Uterus (tissue), 4 donors: Measurements from ENCODE around the gene GTF2F1. TPM values are rescaled to one million over a fixed set of nuclear protein-coding genes. Genes with fewer than 3 reads are reported as not detected.
A peak's percentile ranks its signal among the peaks of the same experiment; 100 is the strongest.

Experiments
- DNase-seq, 2 donors: peaks; one replicate each; pipeline ENCODE4 v3.0.0-alpha.2; 2019 to 2020
- H3K27ac ChIP-seq, 2 donors: fragments of 200-600 bp; sonication (generic); 1 replicate in 1 of 2; 2 replicates in 1 of 2; pipeline ENCODE4 v1.5.1; 2016 to 2018
- H3K27me3 ChIP-seq, 2 donors: fragments of 200-600 bp; sonication (generic); one replicate each; pipeline ENCODE4 v1.5.1; 2018 to 2019; ENCODE audit warnings: control low read depth in 1 of 2
- H3K36me3 ChIP-seq, 2 donors: fragments of 200-600 bp; sonication (generic); one replicate each; pipeline ENCODE4 v1.5.1; 2019; ENCODE audit warnings: control low read depth in 1 of 2
- H3K4me1 ChIP-seq, 2 donors: fragments of 200-600 bp; sonication (generic); one replicate each; pipeline ENCODE4 v1.5.1; 2018 to 2019; ENCODE audit warnings: control low read depth in 1 of 2
- H3K4me3 ChIP-seq, 2 donors: fragments of 200-600 bp; sonication (generic); 1 replicate in 1 of 2; 2 replicates in 1 of 2; pipeline ENCODE4 v1.5.1; 2018 to 2019; ENCODE audit warnings: mild to moderate bottlenecking in 1 of 2
- H3K9me3 ChIP-seq, 2 donors: fragments of 200-600 bp; sonication (generic); one replicate each; pipeline ENCODE4 v1.5.1; 2019; ENCODE audit warnings: control low read depth in 1 of 2
- CTCF ChIP-seq, 4 experiments: fragments of 200-600 bp in 2 of 4; fragments of 450-650 bp in 2 of 4; sonication (generic) in 2 of 4; IDR thresholded peaks; one replicate each; pipeline ENCODE4 v1.5.1; 2016 to 2019; ENCODE audit warnings: antibody characterized with exemption in 4 of 4, mild to moderate bottlenecking in 2 of 4, moderate library complexity in 1 of 4
- POLR2A ChIP-seq, 2 donors: fragments of 450-650 bp; IDR thresholded peaks; one replicate each; pipeline ENCODE4 v1.6.1; 2016; ENCODE audit warnings: antibody characterized with exemption in 2 of 2, mild to moderate bottlenecking in 1 of 2, moderate library complexity in 1 of 2
- intact Hi-C: fragments of 100-400 bp; cut with DNase I; formaldehyde crosslinking; loops from one replicate; pipeline ENCODE4 v1.15.1; 2023; ENCODE audit warnings: low total_unique reads
- total RNA-seq, 4 donors: library from RNA; depleted of rRNA in 3 of 4; stranded (reverse); fragments of >200 nt in 3 of 4; gene quantifications; one replicate each; pipeline versions ENCODE4 v1.1.0 to v1.2.4, GENCODE V29; 2014 to 2023
- donor health status: DM: yes; HTN: yes; CAD: no.

Gene GTF2F1
- total RNA-seq, result 10 to 100 TPM; 38.2 to 82.2 (median 61.8) TPM

GRCh38 chr19:6393074-6393982, at the start of gene GTF2F1:
TSS of gene GTF2F1 (minus strand) at chr19:6393164. CDS start at chr19:6392995, 169 bp downstream.
- TF ChIP-seq POLR2A (IDR thresholded peaks at IDR 0.05) (peak in 1 of 2 donors; percentile 55), CTCF (IDR thresholded peaks at IDR 0.05) (peak in 2 of 4 experiments; percentile 2 to 24)
- Histone ChIP-seq H3K36me3 (no peaks in the 10 kb centered on the region), H3K4me1 (peaks cover 0 to 8% of the 10 kb centered on the region in 2 donors), H3K4me3 (peak within 1 kb of the TSS; percentile 80 to 96), H3K27me3 (no peaks in the 10 kb centered on the region), H3K27ac (peak within 1 kb of the TSS; percentile 94 to 98), H3K9me3 (no peaks in the 10 kb centered on the region)
- peak; percentile 96 to 97 for DNase-seq
- intact Hi-C loops, result no loop called here

GRCh38 chr19:6442087-6442688, 49.2 kb upstream of the GTF2F1 start:
- intact Hi-C loops, result no loop called here
- H3K9me3 ChIP-seq, result no peaks in the 10 kb centered on the region
- no peak overlapping the region for H3K4me3 ChIP-seq
- TF ChIP-seq CTCF (IDR thresholded peaks at IDR 0.05) (no peak), POLR2A (IDR thresholded peaks at IDR 0.05) (no peak)
- no peaks in the 10 kb centered on the region for H3K36me3 ChIP-seq
- H3K27ac ChIP-seq, result no peak overlapping the region
- no peak for DNase-seq
- no peaks in the 10 kb centered on the region for H3K4me1 ChIP-seq
- H3K27me3 ChIP-seq, result no peaks in the 10 kb centered on the region

GRCh38 chr19:6440905-6441304, 47.9 kb upstream of the GTF2F1 start:
- no peak for DNase-seq
- H3K27me3 ChIP-seq, result no peaks in the 10 kb centered on the region
- H3K36me3 ChIP-seq, result no peaks in the 10 kb centered on the region
- no peaks in the 10 kb centered on the region for H3K4me1 ChIP-seq
- intact Hi-C loops, result no loop called here
- no peak overlapping the region for H3K4me3 ChIP-seq
- TF ChIP-seq POLR2A (IDR thresholded peaks at IDR 0.05) (no peak), CTCF (IDR thresholded peaks at IDR 0.05) (no peak)
- H3K9me3 ChIP-seq, result no peaks in the 10 kb centered on the region
- H3K27ac ChIP-seq, result no peak overlapping the region

GRCh38 chr19:6439743-6440142, 46.8 kb upstream of the GTF2F1 start:
- no peak for TF ChIP-seq CTCF (IDR thresholded peaks at IDR 0.05)
- no peak for TF ChIP-seq POLR2A (IDR thresholded peaks at IDR 0.05)
- Histone ChIP-seq H3K27me3 (no peaks in the 10 kb centered on the region), H3K9me3 (no peaks in the 10 kb centered on the region), H3K27ac (no peak overlapping the region), H3K4me3 (no peak overlapping the region), H3K4me1 (no peaks in the 10 kb centered on the region), H3K36me3 (no peaks in the 10 kb centered on the region)
- DNase-seq, result no peak
- intact Hi-C loops, result no loop called here

GRCh38 chr19:6433663-6434062, 40.7 kb upstream of the GTF2F1 start, which contains the start of gene SLC25A41:
TSS of gene SLC25A41 (minus strand) at chr19:6433763. CDS start at chr19:6433693, 70 bp downstream.
- H3K9me3 ChIP-seq, result no peaks in the 10 kb centered on the region
- intact Hi-C loops, result no loop called here
- no peaks in the 10 kb centered on the region for H3K4me1 ChIP-seq
- no peak within 1 kb of the TSS for H3K27ac ChIP-seq
- no peak for DNase-seq
- TF ChIP-seq POLR2A (IDR thresholded peaks at IDR 0.05) (no peak), CTCF (IDR thresholded peaks at IDR 0.05) (no peak)
- H3K4me3 ChIP-seq, result no peak within 1 kb of the TSS
- H3K27me3 ChIP-seq, result no peaks in the 10 kb centered on the region
- H3K36me3 ChIP-seq, result no peaks in the 10 kb centered on the region
